ENCODE results near the gene BLOC1S1.

The BLOC1S1 gene

DNA sequence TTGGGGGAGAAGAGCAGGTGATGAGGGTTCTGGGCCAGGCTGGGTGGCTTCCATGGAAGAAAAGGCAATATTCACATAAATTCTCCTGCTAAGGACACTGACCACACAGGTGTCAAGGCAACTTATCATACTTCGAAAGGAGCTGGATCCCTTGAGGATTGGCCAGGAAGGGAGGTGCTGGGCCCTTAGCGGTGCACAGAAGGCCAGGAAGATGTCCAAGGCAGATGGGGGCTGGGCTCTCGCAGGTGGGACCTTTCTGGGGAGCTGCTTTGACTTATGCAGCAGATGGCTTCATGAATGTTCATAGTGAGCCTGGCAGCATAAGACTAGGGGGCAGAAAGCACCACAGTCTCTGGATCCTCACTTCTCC is 9.1 kb downstream of the BLOC1S1 start:
- no peak overlapping the region for H3K4me3 ChIP-seq (ENCODE audit: low read length in 2 of 2)
- H3K9ac ChIP-seq (ENCODE audit: low read depth, low read length, poor library complexity): no peak overlapping the region
- no CpG with 5 or more reads among the region's 3 CpGs for WGBS, 2 donors (ENCODE audit: extremely low coverage in 2 of 2, insufficient read length in 2 of 2, insufficient replicate concordance in 1 of 2)
- H2AFZ ChIP-seq (ENCODE audit: low read length): no peak overlapping the region
- no peak overlapping the region for H3K4ac ChIP-seq (ENCODE audit: low read length)
- H3K18ac ChIP-seq (ENCODE audit: low read length): no peak overlapping the region
- H3K36me3 ChIP-seq (replicated peaks in 1 of 2; ENCODE audit: control insufficient read depth in 2 of 2, insufficient read depth in 2 of 2, low read length in 2 of 2): peaks cover 32 to 62% of the 10 kb centered on the region in 2 donors
- no peak overlapping the region for H4K91ac ChIP-seq (ENCODE audit: low read depth, low read length, poor library complexity)
- H2AK5ac ChIP-seq (ENCODE audit: low read depth, low read length): no peak overlapping the region
- no peak overlapping the region for H2BK120ac ChIP-seq (ENCODE audit: low read depth, low read length)
- no peak overlapping the region for H3K14ac ChIP-seq (ENCODE audit: low read length)
- no peak overlapping the region for H4K8ac ChIP-seq (ENCODE audit: low read depth, low read length)
- no peaks in the 10 kb centered on the region for H3K27me3 ChIP-seq (ENCODE audit: control insufficient read depth in 3 of 3, insufficient read depth in 3 of 3, low read depth in 1 of 3, low read length in 3 of 3)
- H3K79me1 ChIP-seq (ENCODE audit: low read depth, low read length): peaks cover 15% of the 10 kb centered on the region
- no peak overlapping the region for H3K23ac ChIP-seq (ENCODE audit: low read depth, low read length, poor library complexity)
- H2BK15ac ChIP-seq (ENCODE audit: low read length): no peak overlapping the region
- H3K4me1 ChIP-seq (ENCODE audit: control insufficient read depth in 2 of 2, insufficient read depth in 1 of 2, low read depth in 1 of 2, low read length in 2 of 2): peaks cover 9 to 11% of the 10 kb centered on the region in 2 donors
- no peak for DNase-seq (ENCODE audit: low spot score)
- H3K27ac ChIP-seq (replicated peaks; ENCODE audit: low read length): peak overlapping the region; percentile 1
- no peak overlapping the region for H2BK5ac ChIP-seq (ENCODE audit: low read length)
- H3K4me2 ChIP-seq (ENCODE audit: insufficient read depth, low read length, poor library complexity, severe bottlenecking): no peak overlapping the region
- H2BK12ac ChIP-seq (ENCODE audit: low read length): no peak overlapping the region
- H3K9me3 ChIP-seq (replicated peaks in 1 of 2; ENCODE audit: control insufficient read depth in 2 of 2, insufficient read depth in 1 of 2, low read depth in 1 of 2, low read length in 2 of 2): peaks cover 0 to 1% of the 10 kb centered on the region in 2 donors

DNA sequence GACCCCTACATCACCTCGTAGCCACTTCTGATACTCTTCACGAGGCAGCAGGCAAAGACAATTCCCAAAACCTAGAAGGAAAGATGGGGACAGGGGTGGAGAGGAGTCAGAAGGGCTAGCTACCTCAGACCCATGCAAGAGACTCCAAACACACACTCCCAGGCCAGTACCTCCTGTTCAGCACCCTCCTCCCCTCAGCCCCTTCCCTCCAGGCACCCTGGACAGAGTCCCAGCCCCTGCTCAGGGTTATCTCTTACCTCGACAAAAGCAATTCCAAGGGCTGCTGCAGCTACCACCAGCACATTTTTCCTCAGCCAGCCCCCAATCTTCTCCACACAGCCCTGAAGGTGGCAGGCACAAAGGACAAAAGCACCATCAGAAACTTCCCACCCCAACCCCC is 9.7 kb downstream of the BLOC1S1 start:
- Histone ChIP-seq H3K27ac (replicated peaks; ENCODE audit: low read length) (no peak overlapping the region), H3K4ac (ENCODE audit: low read length) (no peak overlapping the region), H2BK5ac (ENCODE audit: low read length) (no peak overlapping the region), H3K4me1 (ENCODE audit: control insufficient read depth in 2 of 2, insufficient read depth in 1 of 2, low read depth in 1 of 2, low read length in 2 of 2) (peaks cover 14 to 16% of the 10 kb centered on the region in 2 donors), H3K36me3 (replicated peaks in 1 of 2; ENCODE audit: control insufficient read depth in 2 of 2, insufficient read depth in 2 of 2, low read length in 2 of 2) (peaks cover 29 to 56% of the 10 kb centered on the region in 2 donors), H2AFZ (ENCODE audit: low read length) (no peak overlapping the region), H3K9me3 (replicated peaks in 1 of 2; ENCODE audit: control insufficient read depth in 2 of 2, insufficient read depth in 1 of 2, low read depth in 1 of 2, low read length in 2 of 2) (peaks cover 0 to 1% of the 10 kb centered on the region in 2 donors), H3K4me2 (ENCODE audit: insufficient read depth, low read length, poor library complexity, severe bottlenecking) (no peak overlapping the region), H3K79me1 (ENCODE audit: low read depth, low read length) (peaks cover 15% of the 10 kb centered on the region), H2AK5ac (ENCODE audit: low read depth, low read length) (no peak overlapping the region), H3K4me3 (ENCODE audit: low read length in 2 of 2) (no peak overlapping the region), H3K14ac (ENCODE audit: low read length) (no peak overlapping the region), H3K23ac (ENCODE audit: low read depth, low read length, poor library complexity) (no peak overlapping the region), H4K91ac (ENCODE audit: low read depth, low read length, poor library complexity) (no peak overlapping the region), H2BK12ac (ENCODE audit: low read length) (no peak overlapping the region), H2BK15ac (ENCODE audit: low read length) (no peak overlapping the region), H3K9ac (ENCODE audit: low read depth, low read length, poor library complexity) (no peak overlapping the region), H4K8ac (ENCODE audit: low read depth, low read length) (no peak overlapping the region), H3K27me3 (ENCODE audit: control insufficient read depth in 3 of 3, insufficient read depth in 3 of 3, low read depth in 1 of 3, low read length in 3 of 3) (no peaks in the 10 kb centered on the region), H3K18ac (ENCODE audit: low read length) (no peak overlapping the region), H2BK120ac (ENCODE audit: low read depth, low read length) (no peak overlapping the region)
- no peak for DNase-seq (ENCODE audit: low spot score)
- no CpG with 5 or more reads among the region's 3 CpGs for WGBS, 2 donors (ENCODE audit: extremely low coverage in 2 of 2, insufficient read length in 2 of 2, insufficient replicate concordance in 1 of 2)

DNA sequence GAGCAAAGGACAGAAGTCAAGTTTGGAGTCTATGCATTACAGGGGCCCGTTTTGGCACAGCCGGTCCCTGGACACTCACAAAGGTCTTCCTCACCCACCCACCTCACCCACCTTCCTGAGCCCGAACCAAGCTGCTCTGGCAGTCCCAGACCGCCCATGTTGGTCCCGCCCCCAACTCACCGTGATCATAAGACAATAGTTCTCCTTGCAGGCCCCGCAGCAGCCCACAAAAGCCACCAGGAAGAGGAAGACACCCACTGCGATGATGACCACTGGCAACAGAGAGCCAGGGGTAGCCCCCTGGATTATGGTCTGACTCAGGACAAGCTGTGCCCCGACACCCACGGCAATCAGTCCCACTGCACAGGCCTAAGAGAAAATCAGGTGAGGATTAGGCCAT is 11.1 kb downstream of the BLOC1S1 start:
- H3K79me1 ChIP-seq (ENCODE audit: low read depth, low read length): peaks cover 15% of the 10 kb centered on the region
- no peak overlapping the region for H4K8ac ChIP-seq (ENCODE audit: low read depth, low read length)
- H3K23ac ChIP-seq (ENCODE audit: low read depth, low read length, poor library complexity): no peak overlapping the region
- H3K36me3 ChIP-seq (replicated peaks in 1 of 2; ENCODE audit: control insufficient read depth in 2 of 2, insufficient read depth in 2 of 2, low read length in 2 of 2): peaks cover 29 to 48% of the 10 kb centered on the region in 2 donors
- H2BK15ac ChIP-seq (ENCODE audit: low read length): no peak overlapping the region
- H4K91ac ChIP-seq (ENCODE audit: low read depth, low read length, poor library complexity): no peak overlapping the region
- no peak overlapping the region for H2BK12ac ChIP-seq (ENCODE audit: low read length)
- H3K4me3 ChIP-seq (ENCODE audit: low read length in 2 of 2): peak overlapping the region; percentile 51 to 59
- H3K4ac ChIP-seq (ENCODE audit: low read length): no peak overlapping the region
- peak overlapping the region; percentile 64 for H2AK5ac ChIP-seq (ENCODE audit: low read depth, low read length)
- H3K9ac ChIP-seq (ENCODE audit: low read depth, low read length, poor library complexity): peak overlapping the region; percentile 81
- no CpG with 5 or more reads among the region's 10 CpGs for WGBS, 2 donors (ENCODE audit: extremely low coverage in 2 of 2, insufficient read length in 2 of 2, insufficient replicate concordance in 1 of 2)
- peaks cover 14 to 18% of the 10 kb centered on the region in 2 donors for H3K4me1 ChIP-seq (ENCODE audit: control insufficient read depth in 2 of 2, insufficient read depth in 1 of 2, low read depth in 1 of 2, low read length in 2 of 2)
- H3K4me2 ChIP-seq (ENCODE audit: insufficient read depth, low read length, poor library complexity, severe bottlenecking): peak overlapping the region; percentile 92
- no peaks in the 10 kb centered on the region for H3K27me3 ChIP-seq (ENCODE audit: control insufficient read depth in 3 of 3, insufficient read depth in 3 of 3, low read depth in 1 of 3, low read length in 3 of 3)
- no peak overlapping the region for H3K18ac ChIP-seq (ENCODE audit: low read length)
- no peak overlapping the region for H2AFZ ChIP-seq (ENCODE audit: low read length)
- no peak for DNase-seq (ENCODE audit: low spot score)
- H3K9me3 ChIP-seq (replicated peaks in 1 of 2; ENCODE audit: control insufficient read depth in 2 of 2, insufficient read depth in 1 of 2, low read depth in 1 of 2, low read length in 2 of 2): peaks cover 0 to 1% of the 10 kb centered on the region in 2 donors
- no peak overlapping the region for H3K14ac ChIP-seq (ENCODE audit: low read length)
- H2BK5ac ChIP-seq (ENCODE audit: low read length): no peak overlapping the region
- H3K27ac ChIP-seq (replicated peaks; ENCODE audit: low read length): no peak overlapping the region
- no peak overlapping the region for H2BK120ac ChIP-seq (ENCODE audit: low read depth, low read length)

DNA sequence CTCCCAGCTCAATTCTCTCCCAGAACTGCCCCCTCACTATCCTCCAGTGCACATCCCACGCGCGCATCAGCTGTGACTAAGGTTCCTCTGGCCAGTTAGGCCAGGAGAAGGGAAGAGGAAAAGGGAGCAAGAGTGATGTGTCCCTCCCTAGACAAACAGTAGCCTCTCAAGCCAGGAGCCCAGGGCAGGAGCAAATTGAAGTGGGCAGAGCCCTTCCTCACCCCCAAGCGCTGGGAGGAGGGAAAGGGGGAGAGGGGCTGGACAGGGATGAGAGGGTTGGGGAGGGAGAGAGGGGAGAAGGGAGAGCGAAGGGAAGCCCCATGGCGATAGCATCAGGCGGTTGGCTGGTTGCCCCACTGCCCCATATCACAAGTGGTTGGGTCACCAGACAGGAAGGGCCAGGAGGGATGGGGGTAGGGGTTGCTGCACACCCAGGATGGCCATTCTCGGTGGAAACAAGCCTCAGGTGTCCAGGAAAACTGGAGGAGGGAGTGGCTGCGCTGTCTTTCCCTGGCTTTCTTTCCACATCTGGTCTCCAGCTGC is 11.9 kb downstream of the BLOC1S1 start:
- no peaks in the 10 kb centered on the region for H3K27me3 ChIP-seq (ENCODE audit: control insufficient read depth in 3 of 3, insufficient read depth in 3 of 3, low read depth in 1 of 3, low read length in 3 of 3)
- H2BK15ac ChIP-seq (ENCODE audit: low read length): peak overlapping the region; percentile 32
- no peak overlapping the region for H4K8ac ChIP-seq (ENCODE audit: low read depth, low read length)
- H3K14ac ChIP-seq (ENCODE audit: low read length): peak overlapping the region; percentile 66
- peaks cover 18% of the 10 kb centered on the region for H3K79me1 ChIP-seq (ENCODE audit: low read depth, low read length)
- H2BK12ac ChIP-seq (ENCODE audit: low read length): no peak overlapping the region
- peak overlapping the region; percentile 95 for H2AK5ac ChIP-seq (ENCODE audit: low read depth, low read length)
- H3K9me3 ChIP-seq (replicated peaks in 1 of 2; ENCODE audit: control insufficient read depth in 2 of 2, insufficient read depth in 1 of 2, low read depth in 1 of 2, low read length in 2 of 2): peaks cover 0 to 1% of the 10 kb centered on the region in 2 donors
- peaks cover 29 to 46% of the 10 kb centered on the region in 2 donors for H3K36me3 ChIP-seq (replicated peaks in 1 of 2; ENCODE audit: control insufficient read depth in 2 of 2, insufficient read depth in 2 of 2, low read length in 2 of 2)
- H3K4me3 ChIP-seq (ENCODE audit: low read length in 2 of 2): peak overlapping the region; percentile 59 to 92
- H3K23ac ChIP-seq (ENCODE audit: low read depth, low read length, poor library complexity): peak overlapping the region; percentile 11
- peak overlapping the region; percentile 94 for H3K9ac ChIP-seq (ENCODE audit: low read depth, low read length, poor library complexity)
- H3K4me1 ChIP-seq (ENCODE audit: control insufficient read depth in 2 of 2, insufficient read depth in 1 of 2, low read depth in 1 of 2, low read length in 2 of 2): peaks cover 14 to 18% of the 10 kb centered on the region in 2 donors
- H2BK5ac ChIP-seq (ENCODE audit: low read length): no peak overlapping the region
- H2BK120ac ChIP-seq (ENCODE audit: low read depth, low read length): peak overlapping the region; percentile 61
- no peak overlapping the region for H4K91ac ChIP-seq (ENCODE audit: low read depth, low read length, poor library complexity)
- H3K18ac ChIP-seq (ENCODE audit: low read length): peak overlapping the region; percentile 94
- H2AFZ ChIP-seq (ENCODE audit: low read length): peak overlapping the region; percentile 92
- peak overlapping the region; percentile 19 for H3K27ac ChIP-seq (replicated peaks; ENCODE audit: low read length)
- H3K4me2 ChIP-seq (ENCODE audit: insufficient read depth, low read length, poor library complexity, severe bottlenecking): peak overlapping the region; percentile 92
- H3K4ac ChIP-seq (ENCODE audit: low read length): no peak overlapping the region
- WGBS, 2 donors (ENCODE audit: extremely low coverage in 2 of 2, insufficient read length in 2 of 2, insufficient replicate concordance in 1 of 2): no CpG with 5 or more reads among the region's 9 CpGs
- DNase-seq (ENCODE audit: low spot score): no peak
